ENCODE results near the gene SH3BP1. TPM values are rescaled to one million over a fixed set of nuclear protein-coding genes. Genes with fewer than 3 reads are reported as not detected.

SH3BP1 gene
- total and polyA plus RNA-seq, 2 of the 13 experiments (the other 11 are each of a cell fraction or from before 2014, with no cell fraction given): 8.4 to 18.5 TPM

DNA sequence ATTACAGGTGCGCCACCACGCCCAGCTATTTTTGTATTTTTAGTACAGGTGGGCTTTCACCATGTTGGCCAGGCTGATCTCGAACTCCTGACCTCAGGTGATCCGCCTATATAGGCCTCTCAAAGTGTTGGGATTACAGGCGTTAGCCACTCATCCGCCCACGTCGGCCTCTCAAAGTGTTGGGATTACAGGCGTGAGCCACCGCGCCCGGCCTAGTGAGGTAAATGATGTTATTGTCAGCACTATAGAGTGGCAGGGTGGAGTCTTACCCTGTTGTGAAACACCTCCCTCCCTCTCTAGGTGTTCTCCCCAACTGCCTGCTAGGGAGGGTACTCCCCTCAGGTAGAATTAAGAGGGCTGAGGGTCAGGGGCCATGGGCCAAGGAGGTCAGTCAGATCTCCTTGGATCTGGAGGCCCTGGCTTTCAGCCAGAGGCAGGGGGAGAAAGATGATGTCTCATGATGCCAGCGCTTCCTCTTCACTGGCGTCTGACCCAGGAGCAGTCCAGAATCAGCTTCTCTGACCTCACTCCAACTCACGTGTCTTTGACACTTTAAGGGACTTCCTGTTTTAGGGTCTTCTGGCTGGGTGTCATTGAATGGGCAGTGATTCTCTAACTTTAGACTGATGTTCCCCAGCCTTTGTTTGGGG, 28.9 kb upstream of the SH3BP1 start:
- 87% methylated on average over 15 of the region's 15 CpGs for WGBS (ENCODE audit: low lambda C conversion rate)
- ATAC-seq (no peak), FAIRE-seq (no peak), DNase-seq (ENCODE audit: low spot score) (no peak)
- intact Hi-C loops (cut with micrococcal nuclease; ENCODE audit: unreplicated experiment) (no loop called here), in situ Hi-C loops (cut with HindIII; ENCODE audit: extremely low pct_ligation_motif_present, low pct_unique_long_range_greater_than_20kb) (no loop called here)
- peaks cover 20% of the 10 kb centered on the region for H3K79me2 ChIP-seq (ENCODE audit: insufficient read depth, low read length)
- H3K4me3 ChIP-seq (replicated peaks in 1 of 3; ENCODE audit: insufficient read depth in 1 of 3, low read depth in 2 of 3, low read length in 3 of 3): no peak overlapping the region
- H3K9ac ChIP-seq (ENCODE audit: insufficient read depth, low read depth, low read length): no peak overlapping the region
- no peaks in the 10 kb centered on the region for H4K20me1 ChIP-seq (ENCODE audit: insufficient read depth, low read length)
- H3K4me2 ChIP-seq (ENCODE audit: low read depth, low read length): peak overlapping the region; percentile 90
- no peak for TF ChIP-seq NR2F6 (IDR thresholded peaks at IDR 0.05)
- no peak for TF ChIP-seq NR2F6 (CRISPR knock-in tag; IDR thresholded peaks at IDR 0.05)
- 0 out of 2 replicates have a peak, but pooled peaks have one; percentile 15 for TF ChIP-seq ZBTB33 (CRISPR knock-in tag; IDR thresholded peaks at IDR 0.05)
- 0 out of 2 replicates have a peak, but pooled peaks have one; percentile 5 for TF ChIP-seq CEBPB (IDR thresholded peaks at IDR 0.05; ENCODE audit: borderline replicate concordance, low read depth, low read length)
- TF ChIP-seq ZNF7 (CRISPR knock-in tag; IDR thresholded peaks at IDR 0.05): peak; percentile 45; the same call in 1 of the 2 replicates
- TF ChIP-seq TAF1 (CRISPR knock-in tag; IDR thresholded peaks at IDR 0.05): no peak
- H3K27me3 ChIP-seq (ENCODE audit: control insufficient read depth in 1 of 2, insufficient read depth in 2 of 2, low read length in 2 of 2): peaks cover 0 to 5% of the 10 kb centered on the region in 2 experiments; a peak in 1 of 5 replicates
- H3K9me3 ChIP-seq (ENCODE audit: low read length): no peaks in the 10 kb centered on the region
- peak overlapping the region; percentile 97 for H3K27ac ChIP-seq (ENCODE audit: extremely low read length, insufficient read depth, low read length)
- BruUV-seq (replicated peaks): no TSS peak
- H2AFZ ChIP-seq (ENCODE audit: low read length): no peak overlapping the region
- CTCF ChIA-PET (ENCODE audit: low intra/inter-chr PET ratio, low total read pairs): no interaction called here
- H3K36me3 ChIP-seq (replicated peaks in 1 of 2; ENCODE audit: control insufficient read depth in 1 of 2, insufficient read depth in 2 of 2, low read length in 2 of 2): peaks cover 2 to 9% of the 10 kb centered on the region in 2 experiments; a peak in 2 of 5 replicates
- peaks cover 40% of the 10 kb centered on the region for H3K4me1 ChIP-seq (ENCODE audit: insufficient read depth, low read length)
- POLR2A ChIA-PET: interaction anchor here (1.1 to 6.0 kb wide), 7 partner anchors 10 to 74 kb away, joined by 3 to 75 read pairs (median 5); partner anchors contain the start of genes PDXP and SH3BP1

DNA sequence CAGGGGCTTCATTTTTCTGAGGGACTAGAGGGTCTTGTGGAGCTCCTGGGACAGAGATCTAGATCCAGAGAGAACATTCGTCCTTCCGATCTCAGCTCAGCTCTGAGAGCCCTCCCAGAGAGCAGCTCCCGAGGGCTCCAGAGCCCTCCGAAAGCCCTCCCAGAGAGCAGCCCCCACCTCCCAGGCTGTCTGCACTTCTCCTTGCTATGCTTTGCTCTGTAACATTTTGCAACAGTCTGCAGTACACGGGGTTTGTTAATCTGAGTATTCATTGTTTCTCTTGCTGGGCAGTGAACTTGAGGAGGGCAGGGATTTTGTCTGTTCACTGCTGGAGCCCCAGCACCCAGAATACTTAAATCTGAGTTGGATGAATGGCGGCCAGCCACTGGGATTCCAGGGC, 28.3 kb upstream of the SH3BP1 start:
- no TSS peak for BruUV-seq (replicated peaks)
- TF ChIP-seq CREB1 (IDR thresholded peaks at IDR 0.05) (no peak), CREB1 (CRISPR knock-in tag; IDR thresholded peaks at IDR 0.05) (no peak), ZNF263 (CRISPR knock-in tag; IDR thresholded peaks at IDR 0.05) (no peak), KDM5B (CRISPR knock-in tag; IDR thresholded peaks at IDR 0.05; ENCODE audit: borderline replicate concordance) (no peak), JDP2 (CRISPR knock-in tag; IDR thresholded peaks at IDR 0.05; ENCODE audit: borderline replicate concordance) (no peak), ARNTL (CRISPR knock-in tag; IDR thresholded peaks at IDR 0.05) (no peak), HCFC1 (IDR thresholded peaks at IDR 0.05; ENCODE audit: low read depth, low read length) (no peak), TCF7 (IDR thresholded peaks at IDR 0.05; ENCODE audit: low read depth) (no peak)
- TF ChIP-seq, protein P1, sequence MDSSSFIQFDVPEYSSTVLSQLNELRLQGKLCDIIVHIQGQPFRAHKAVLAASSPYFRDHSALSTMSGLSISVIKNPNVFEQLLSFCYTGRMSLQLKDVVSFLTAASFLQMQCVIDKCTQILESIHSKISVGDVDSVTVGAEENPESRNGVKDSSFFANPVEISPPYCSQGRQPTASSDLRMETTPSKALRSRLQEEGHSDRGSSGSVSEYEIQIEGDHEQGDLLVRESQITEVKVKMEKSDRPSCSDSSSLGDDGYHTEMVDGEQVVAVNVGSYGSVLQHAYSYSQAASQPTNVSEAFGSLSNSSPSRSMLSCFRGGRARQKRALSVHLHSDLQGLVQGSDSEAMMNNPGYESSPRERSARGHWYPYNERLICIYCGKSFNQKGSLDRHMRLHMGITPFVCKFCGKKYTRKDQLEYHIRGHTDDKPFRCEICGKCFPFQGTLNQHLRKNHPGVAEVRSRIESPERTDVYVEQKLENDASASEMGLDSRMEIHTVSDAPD (CRISPR knock-in tag; IDR thresholded peaks at IDR 0.05): no peak
- Histone ChIP-seq H3K9ac (ENCODE audit: insufficient read depth, low read depth, low read length) (no peak overlapping the region), H3K27ac (ENCODE audit: extremely low read length, insufficient read depth, low read length) (peak overlapping the region; percentile 15), H4K20me1 (ENCODE audit: insufficient read depth, low read length) (no peaks in the 10 kb centered on the region), H3K4me3 (replicated peaks in 1 of 3; ENCODE audit: insufficient read depth in 1 of 3, low read depth in 2 of 3, low read length in 3 of 3) (no peak overlapping the region), H3K36me3 (replicated peaks in 1 of 2; ENCODE audit: control insufficient read depth in 1 of 2, insufficient read depth in 2 of 2, low read length in 2 of 2) (peaks cover 4 to 11% of the 10 kb centered on the region in 2 experiments; a peak in 3 of 5 replicates), H3K4me2 (ENCODE audit: low read depth, low read length) (no peak overlapping the region), H3K79me2 (ENCODE audit: insufficient read depth, low read length) (peaks cover 20% of the 10 kb centered on the region), H2AFZ (ENCODE audit: low read length) (no peak overlapping the region), H3K9me3 (ENCODE audit: low read length) (no peaks in the 10 kb centered on the region), H3K4me1 (ENCODE audit: insufficient read depth, low read length) (peaks cover 40% of the 10 kb centered on the region), H3K27me3 (ENCODE audit: control insufficient read depth in 1 of 2, insufficient read depth in 2 of 2, low read length in 2 of 2) (no peaks in the 10 kb centered on the region; a peak in 1 of 5 replicates)
- ChIA-PET CTCF (ENCODE audit: low intra/inter-chr PET ratio, low total read pairs) (no interaction called here), POLR2A (interaction anchor here (6.0 kb wide), 1 partner anchor 22 kb away, joined by 75 read pairs; no protein-coding TSS in a partner anchor)
- in situ Hi-C loops (cut with HindIII; ENCODE audit: extremely low pct_ligation_motif_present, low pct_unique_long_range_greater_than_20kb) (no loop called here), intact Hi-C loops (cut with micrococcal nuclease; ENCODE audit: unreplicated experiment) (no loop called here)
- FAIRE-seq (no peak), ATAC-seq (no peak), DNase-seq (ENCODE audit: low spot score) (no peak)
- 56% methylated on average over 4 of the region's 6 CpGs for WGBS (ENCODE audit: low lambda C conversion rate)

Measured in HepG2 (cell line).